Hematopoietic multipotent progenitor cell treated with erythropoietin and hydrocortisone succinate and interleukin-3 and kit ligand, for 17 days (in vitro differentiated cells): ENCODE measurements around the gene DENND1A.

Experiments
- DNase-seq: peaks from one replicate; pipeline ENCODE4 v3.0.0-alpha.2; 2015; ENCODE audit warnings: low spot score

DENND1A gene

GRCh38 chr9:123614306-123615263 lies 315.3 kb downstream of the DENND1A start:
- DNase-seq: no peak

GRCh38 chr9:123611226-123611625 lies 318.7 kb downstream of the DENND1A start:
- no peak for DNase-seq

GRCh38 chr9:123609844-123610243 lies 320.1 kb downstream of the DENND1A start:
- DNase-seq: no peak

GRCh38 chr9:123608104-123608503 lies 321.8 kb downstream of the DENND1A start:
- DNase-seq: no peak

- DNase-seq: no peak
Measured at GRCh38 chr9:123607479-123607878, 322.4 kb downstream of the DENND1A start.

GRCh38 chr9:123606141-123606540 lies 323.8 kb downstream of the DENND1A start:
- no peak for DNase-seq

- no peak for DNase-seq
Measured at GRCh38 chr9:123605286-123605685, 324.6 kb downstream of the DENND1A start.

GRCh38 chr9:123604861-123605260 lies 325.1 kb downstream of the DENND1A start:
- DNase-seq: no peak

GRCh38 chr9:123601828-123602227 lies 328.1 kb downstream of the DENND1A start:
- DNase-seq: no peak

GRCh38 chr9:123599781-123600180 lies 330.1 kb downstream of the DENND1A start:
- DNase-seq: no peak

GRCh38 chr9:123597876-123598556 lies 331.9 kb downstream of the DENND1A start:
- DNase-seq: no peak

GRCh38 chr9:123597048-123597447 lies 332.9 kb downstream of the DENND1A start:
- DNase-seq: no peak

GRCh38 chr9:123591283-123591682 lies 338.6 kb downstream of the DENND1A start:
- DNase-seq: no peak

GRCh38 chr9:123590499-123590898 lies 339.4 kb downstream of the DENND1A start:
- no peak for DNase-seq

- no peak for DNase-seq
Measured at GRCh38 chr9:123589361-123590239, 340.3 kb downstream of the DENND1A start.

GRCh38 chr9:123586275-123586674 lies 343.7 kb downstream of the DENND1A start:
- DNase-seq: no peak

- no peak for DNase-seq
Measured at GRCh38 chr9:123584202-123585176, 345.4 kb downstream of the DENND1A start.

GRCh38 chr9:123583646-123584045 lies 346.3 kb downstream of the DENND1A start:
- no peak for DNase-seq

- no peak for DNase-seq
Measured at GRCh38 chr9:123571240-123571639, 358.7 kb downstream of the DENND1A start.

GRCh38 chr9:123568691-123569688 lies 360.9 kb downstream of the DENND1A start:
- DNase-seq: no peak
